K562 (cell line): ENCODE data around the gene HRCT1. TPM values are rescaled to one million over a fixed set of nuclear protein-coding genes. Genes with fewer than 3 reads are reported as not detected.

Experiments used
- DMBX1 ChIP-seq: fragments of 250-450 bp; sonication (Bioruptor Pico); IDR thresholded peaks from 2 replicates; pipeline ENCODE4 v1.8.0; 2022; ENCODE audit warnings: inconsistent platforms, mild to moderate bottlenecking, moderate library complexity, borderline replicate concordance
- HDAC8 ChIP-seq: fragments of 450-650 bp; IDR thresholded peaks from 2 replicates; pipeline ENCODE4 v1.6.1; 2016; ENCODE audit warnings: mild to moderate bottlenecking, missing genetic modification characterization, moderate library complexity, missing compliant biosample characterization
- LEF1 ChIP-seq: fragments of 450-650 bp; IDR thresholded peaks from 2 replicates; pipeline ENCODE4 v1.6.1; 2016; ENCODE audit warnings: mild to moderate bottlenecking
- NR2C1 ChIP-seq, 2 experiments: fragments of 450-650 bp; IDR thresholded peaks; 2 replicates each; pipeline ENCODE4 v1.6.1; 2017; ENCODE audit warnings: mild to moderate bottlenecking in 2 of 2, antibody characterized with exemption in 1 of 2, inconsistent platforms in 1 of 2, missing compliant biosample characterization in 1 of 2, missing genetic modification characterization in 1 of 2
- POLR2AphosphoS5 ChIP-seq: IDR thresholded peaks from 2 replicates; pipeline ENCODE4 v1.6.1; 2011; ENCODE audit warnings: mild to moderate bottlenecking, low read depth, low read length, moderate library complexity; ENCODE audit not compliant: control insufficient read depth, insufficient read depth
- SMARCA4 ChIP-seq: fragments of 450-650 bp; IDR thresholded peaks from 2 replicates; pipeline ENCODE4 v1.6.1; 2016
- SMARCE1 ChIP-seq: fragments of 450-650 bp; IDR thresholded peaks from 2 replicates; pipeline ENCODE4 v1.7.1; 2016; ENCODE audit warnings: mild to moderate bottlenecking
- TEAD4 ChIP-seq, 2 experiments: sonication (generic) in 1 of 2; formaldehyde crosslinking in 1 of 2; IDR thresholded peaks; 2 replicates each; pipeline versions ENCODE4 v1.6.1 to v1.8.0; 2012 to 2022; ENCODE audit warnings: borderline replicate concordance in 1 of 2, inconsistent platforms in 1 of 2, low read length in 1 of 2, mild to moderate bottlenecking in 1 of 2, missing genetic modification reagents in 1 of 2
- TRIM24 ChIP-seq, 2 experiments: fragments of 450-650 bp; IDR thresholded peaks; 2 replicates each; pipeline ENCODE4 v1.6.1; 2016
- ZBTB7A ChIP-seq: IDR thresholded peaks from 2 replicates; pipeline ENCODE4 v1.6.1; 2011; ENCODE audit warnings: low read depth, mild to moderate bottlenecking, low read length, moderate library complexity, borderline replicate concordance; ENCODE audit not compliant: control insufficient read depth
- ZNF165 ChIP-seq: fragments of 250-450 bp; sonication (Bioruptor Pico); IDR thresholded peaks from 2 replicates; pipeline ENCODE4 v1.4.0; 2020; ENCODE audit warnings: borderline replicate concordance
- ZNF212 ChIP-seq: fragments of 450-650 bp; formaldehyde crosslinking; IDR thresholded peaks from 2 replicates; pipeline ENCODE4 v1.4.0; 2020; ENCODE audit warnings: mild to moderate bottlenecking
- ZNF23 ChIP-seq: fragments of 250-450 bp; sonication (Bioruptor Pico); IDR thresholded peaks from 2 replicates; pipeline ENCODE4 v1.4.0; 2020; ENCODE audit warnings: mild to moderate bottlenecking
- ZNF408 ChIP-seq: fragments of 250-450 bp; sonication (Bioruptor Pico); IDR thresholded peaks from 2 replicates; pipeline ENCODE4 v1.4.0; 2020; ENCODE audit warnings: low read depth, mild to moderate bottlenecking, moderate library complexity
- ZNF644 ChIP-seq: fragments of 200-800 bp; sonication (Bioruptor generic); IDR thresholded peaks from 2 replicates; pipeline ENCODE4 v1.6.1; 2016; ENCODE audit warnings: low read depth, missing genetic modification characterization, missing compliant biosample characterization
- ZNF785 ChIP-seq: fragments of 250-450 bp; sonication (Bioruptor Pico); IDR thresholded peaks from 2 replicates; pipeline ENCODE4 v1.4.0; 2020; ENCODE audit warnings: mild to moderate bottlenecking
- polyA plus RNA-seq, 8 experiments: library from polyadenylated mRNA; depleted of rRNA in 4 of 8; stranded (reverse) in 5 of 8; unstranded in 3 of 8; fragments of >200 nt; fragmentation: Nextera tagmentation in 2 of 8; fragmentation: Illumina TruSeq in 1 of 8; extraction: Ambion mirVana in 2 of 8; extraction: Trizol in 1 of 8; gene quantifications; 2 replicates each; pipeline versions ENCODE4 v1.2.1 to v1.2.3, GENCODE V29; 2011 to 2014; ENCODE audit warnings: inconsistent platforms in 1 of 8, missing spikeins in 1 of 8
- total RNA-seq, 7 experiments: library from RNA; depleted of rRNA in 6 of 7; stranded (reverse); fragments of >200 nt in 6 of 7; fragmentation: Illumina TruSeq in 2 of 7; extraction: Trizol in 2 of 7; gene quantifications; 2 replicates each; pipeline versions ENCODE4 v1.2.1 to v1.2.3, GENCODE V29; 2011 to 2021; ENCODE audit warnings: low replicate concordance in 1 of 7
- TF ChIP-seq, protein P1 (sequence below): fragments of 450-650 bp; IDR thresholded peaks from 2 replicates; pipeline ENCODE4 v1.6.1; 2017; ENCODE audit warnings: antibody characterized with exemption, mild to moderate bottlenecking
- TF ChIP-seq, protein P2 (sequence below), 3 experiments: IDR thresholded peaks in 2 of 3; conservative IDR thresholded peaks in 1 of 3; 2 replicates each; pipeline ENCODE4 v1.5.1; 2011 to 2012; ENCODE audit warnings: low read length in 3 of 3, mild to moderate bottlenecking in 3 of 3, control low read depth in 2 of 3, improper control_type of control experiment in 1 of 3, inconsistent platforms in 1 of 3, low read depth in 1 of 3, mixed read lengths in 1 of 3, moderate library complexity in 1 of 3; ENCODE audit not compliant: insufficient read depth in 2 of 3
- TF ChIP-seq, protein P3 (sequence below): sonication (generic); formaldehyde crosslinking; IDR thresholded peaks from 2 replicates; pipeline ENCODE4 v1.8.0; 2022; ENCODE audit warnings: missing genetic modification reagents, mild to moderate bottlenecking, moderate library complexity, borderline replicate concordance
- TF ChIP-seq, protein P4 (sequence below): fragments of 450-650 bp; IDR thresholded peaks from 2 replicates; pipeline ENCODE4 v1.6.1; 2016; ENCODE audit warnings: antibody characterized with exemption

Gene HRCT1
- total and polyA plus RNA-seq, 9 of the 15 experiments (the other 6 are each of a cell fraction or from before 2014, with no cell fraction given) = 0.40 TPM; not detected in 8

DNA sequence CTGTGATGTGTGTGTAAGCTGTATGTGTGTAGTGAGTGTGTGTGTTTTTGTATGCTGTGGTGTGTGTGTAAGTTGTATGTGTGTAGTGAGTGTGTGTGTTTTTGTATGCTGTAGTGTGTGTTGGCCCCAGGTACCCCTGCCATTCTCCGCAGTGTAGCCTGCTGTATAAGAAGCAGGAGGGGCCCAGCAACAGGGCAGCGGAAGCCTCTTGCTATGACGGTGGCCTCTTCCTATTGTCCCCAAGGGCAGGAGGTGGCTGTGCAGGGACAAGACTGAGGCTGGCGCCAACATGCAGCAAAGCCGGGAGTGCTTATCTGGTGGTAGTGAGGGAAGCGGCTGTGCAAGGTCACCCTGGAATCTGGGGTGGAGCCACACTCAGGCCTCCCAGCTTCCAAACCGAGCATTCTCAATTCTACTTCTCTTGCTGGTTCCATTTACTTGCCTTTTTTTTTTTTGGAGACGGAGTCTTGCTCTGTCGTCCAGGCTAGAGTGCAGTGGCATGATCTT is 8.4 kb downstream of the HRCT1 start (continued):
- TF ChIP-seq, protein P1, sequence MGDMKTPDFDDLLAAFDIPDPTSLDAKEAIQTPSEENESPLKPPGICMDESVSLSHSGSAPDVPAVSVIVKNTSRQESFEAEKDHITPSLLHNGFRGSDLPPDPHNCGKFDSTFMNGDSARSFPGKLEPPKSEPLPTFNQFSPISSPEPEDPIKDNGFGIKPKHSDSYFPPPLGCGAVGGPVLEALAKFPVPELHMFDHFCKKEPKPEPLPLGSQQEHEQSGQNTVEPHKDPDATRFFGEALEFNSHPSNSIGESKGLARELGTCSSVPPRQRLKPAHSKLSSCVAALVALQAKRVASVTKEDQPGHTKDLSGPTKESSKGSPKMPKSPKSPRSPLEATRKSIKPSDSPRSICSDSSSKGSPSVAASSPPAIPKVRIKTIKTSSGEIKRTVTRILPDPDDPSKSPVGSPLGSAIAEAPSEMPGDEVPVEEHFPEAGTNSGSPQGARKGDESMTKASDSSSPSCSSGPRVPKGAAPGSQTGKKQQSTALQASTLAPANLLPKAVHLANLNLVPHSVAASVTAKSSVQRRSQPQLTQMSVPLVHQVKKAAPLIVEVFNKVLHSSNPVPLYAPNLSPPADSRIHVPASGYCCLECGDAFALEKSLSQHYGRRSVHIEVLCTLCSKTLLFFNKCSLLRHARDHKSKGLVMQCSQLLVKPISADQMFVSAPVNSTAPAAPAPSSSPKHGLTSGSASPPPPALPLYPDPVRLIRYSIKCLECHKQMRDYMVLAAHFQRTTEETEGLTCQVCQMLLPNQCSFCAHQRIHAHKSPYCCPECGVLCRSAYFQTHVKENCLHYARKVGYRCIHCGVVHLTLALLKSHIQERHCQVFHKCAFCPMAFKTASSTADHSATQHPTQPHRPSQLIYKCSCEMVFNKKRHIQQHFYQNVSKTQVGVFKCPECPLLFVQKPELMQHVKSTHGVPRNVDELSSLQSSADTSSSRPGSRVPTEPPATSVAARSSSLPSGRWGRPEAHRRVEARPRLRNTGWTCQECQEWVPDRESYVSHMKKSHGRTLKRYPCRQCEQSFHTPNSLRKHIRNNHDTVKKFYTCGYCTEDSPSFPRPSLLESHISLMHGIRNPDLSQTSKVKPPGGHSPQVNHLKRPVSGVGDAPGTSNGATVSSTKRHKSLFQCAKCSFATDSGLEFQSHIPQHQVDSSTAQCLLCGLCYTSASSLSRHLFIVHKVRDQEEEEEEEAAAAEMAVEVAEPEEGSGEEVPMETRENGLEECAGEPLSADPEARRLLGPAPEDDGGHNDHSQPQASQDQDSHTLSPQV = peak; percentile 92
- TF ChIP-seq TEAD4 (IDR thresholded peaks at IDR 0.05; ENCODE audit: low read length) (peak; percentile 71), TEAD4 (CRISPR knock-in tag; IDR thresholded peaks at IDR 0.05; ENCODE audit: borderline replicate concordance) (no peak), LEF1 (peak; percentile 84), ZNF23 (CRISPR knock-in tag) (no peak), ZNF165 (CRISPR knock-in tag) (no peak), SMARCE1 (0 out of 2 replicates have a peak, but pooled peaks have one; percentile 30), NR2C1 (IDR thresholded peaks at IDR 0.05) (no peak), NR2C1 (tag; IDR thresholded peaks at IDR 0.05) (peak; percentile 67), HDAC8 (tag) (no peak), POLR2AphosphoS5 (peak; percentile 36; the same call in 1 of the 2 replicates), ZBTB7A (no peak), DMBX1 (peak; percentile 51; the same call in 1 of the 2 replicates), ZNF212 (CRISPR knock-in tag) (no peak), ZNF785 (CRISPR knock-in tag) (no peak), ZNF644 (tag) (peak; percentile 48; the same call in 1 of the 2 replicates), ZNF408 (CRISPR knock-in tag) (no peak), TRIM24 (IDR thresholded peaks at IDR 0.05) (peak in 1 of 2 experiments; percentile 39; a peak in 1 of 4 replicates), SMARCA4 (peak; percentile 64)
- TF ChIP-seq, protein P2, sequence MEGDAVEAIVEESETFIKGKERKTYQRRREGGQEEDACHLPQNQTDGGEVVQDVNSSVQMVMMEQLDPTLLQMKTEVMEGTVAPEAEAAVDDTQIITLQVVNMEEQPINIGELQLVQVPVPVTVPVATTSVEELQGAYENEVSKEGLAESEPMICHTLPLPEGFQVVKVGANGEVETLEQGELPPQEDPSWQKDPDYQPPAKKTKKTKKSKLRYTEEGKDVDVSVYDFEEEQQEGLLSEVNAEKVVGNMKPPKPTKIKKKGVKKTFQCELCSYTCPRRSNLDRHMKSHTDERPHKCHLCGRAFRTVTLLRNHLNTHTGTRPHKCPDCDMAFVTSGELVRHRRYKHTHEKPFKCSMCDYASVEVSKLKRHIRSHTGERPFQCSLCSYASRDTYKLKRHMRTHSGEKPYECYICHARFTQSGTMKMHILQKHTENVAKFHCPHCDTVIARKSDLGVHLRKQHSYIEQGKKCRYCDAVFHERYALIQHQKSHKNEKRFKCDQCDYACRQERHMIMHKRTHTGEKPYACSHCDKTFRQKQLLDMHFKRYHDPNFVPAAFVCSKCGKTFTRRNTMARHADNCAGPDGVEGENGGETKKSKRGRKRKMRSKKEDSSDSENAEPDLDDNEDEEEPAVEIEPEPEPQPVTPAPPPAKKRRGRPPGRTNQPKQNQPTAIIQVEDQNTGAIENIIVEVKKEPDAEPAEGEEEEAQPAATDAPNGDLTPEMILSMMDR (IDR thresholded peaks at IDR 0.05 in 2 of 3, conservative IDR thresholded peaks at IDR 0.05 in 1 of 3; ENCODE audit: insufficient read depth in 2 of 3, low read depth in 1 of 3, low read length in 3 of 3) = peak in 2 of 3 experiments; percentile 26 to 27; a peak in 4 of 6 replicates
- TF ChIP-seq, protein P3, sequence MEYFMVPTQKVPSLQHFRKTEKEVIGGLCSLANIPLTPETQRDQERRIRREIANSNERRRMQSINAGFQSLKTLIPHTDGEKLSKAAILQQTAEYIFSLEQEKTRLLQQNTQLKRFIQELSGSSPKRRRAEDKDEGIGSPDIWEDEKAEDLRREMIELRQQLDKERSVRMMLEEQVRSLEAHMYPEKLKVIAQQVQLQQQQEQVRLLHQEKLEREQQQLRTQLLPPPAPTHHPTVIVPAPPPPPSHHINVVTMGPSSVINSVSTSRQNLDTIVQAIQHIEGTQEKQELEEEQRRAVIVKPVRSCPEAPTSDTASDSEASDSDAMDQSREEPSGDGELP (CRISPR knock-in tag) = peak; percentile 76; the same call in 1 of the 2 replicates
- TF ChIP-seq, protein P4, sequence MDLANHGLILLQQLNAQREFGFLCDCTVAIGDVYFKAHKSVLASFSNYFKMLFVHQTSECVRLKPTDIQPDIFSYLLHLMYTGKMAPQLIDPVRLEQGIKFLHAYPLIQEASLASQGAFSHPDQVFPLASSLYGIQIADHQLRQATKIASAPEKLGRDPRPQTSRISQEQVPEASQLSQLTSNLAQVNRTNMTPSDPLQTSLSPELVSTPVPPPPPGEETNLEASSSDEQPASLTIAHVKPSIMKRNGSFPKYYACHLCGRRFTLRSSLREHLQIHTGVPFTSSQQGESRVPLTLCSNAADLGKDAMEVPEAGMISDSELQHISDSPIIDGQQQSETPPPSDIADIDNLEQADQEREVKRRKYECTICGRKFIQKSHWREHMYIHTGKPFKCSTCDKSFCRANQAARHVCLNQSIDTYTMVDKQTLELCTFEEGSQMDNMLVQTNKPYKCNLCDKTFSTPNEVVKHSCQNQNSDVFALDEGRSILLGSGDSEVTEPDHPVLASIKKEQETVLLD = no peak; the same call in 1 of the 2 replicates
